Right lobe of liver (tissue), 4 donors: ENCODE results near the gene BCAR3.

Source experiments
- POLR2A ChIP-seq: fragments of 450-650 bp; IDR thresholded peaks from one replicate; pipeline ENCODE4 v1.6.1; 2017; ENCODE audit warnings: antibody characterized with exemption, mild to moderate bottlenecking
- TF ChIP-seq, protein P1 (sequence below), 4 donors: fragments of 200-600 bp in 3 of 4; fragments of 450-650 bp in 1 of 4; IDR thresholded peaks; one replicate each; pipeline versions ENCODE4 v1.5.1 to v1.8.0; 2016 to 2022; ENCODE audit warnings: antibody characterized with exemption in 4 of 4, mild to moderate bottlenecking in 2 of 4
- donor health status: DM: no; HTN: no; CAD: no.
- donor health status: DM: no; HTN: no; CAD: no.
- donor health status: DM: no; HTN: yes; CAD: no.

DNA sequence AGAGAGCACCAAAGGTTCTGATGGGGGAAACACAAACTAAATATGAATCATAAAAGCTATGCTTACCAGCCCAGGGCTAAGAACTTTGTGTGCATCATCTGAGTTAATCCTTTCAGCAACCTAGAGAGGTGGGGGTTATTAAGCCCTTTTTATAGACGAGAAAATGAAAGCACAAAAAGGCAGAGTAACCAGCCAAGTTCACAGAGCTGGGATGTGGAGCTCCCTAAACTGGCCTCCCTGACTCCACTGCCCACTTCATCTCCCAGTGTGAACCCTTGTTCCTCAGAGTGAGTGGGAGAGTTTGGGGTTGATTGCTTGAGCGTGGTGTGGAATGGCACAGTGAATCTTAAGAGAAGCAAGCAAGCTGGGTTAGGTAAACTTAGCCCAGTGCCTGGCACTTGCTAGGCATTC, 10.8 kb upstream of the BCAR3 start:
- TF ChIP-seq, protein P1, sequence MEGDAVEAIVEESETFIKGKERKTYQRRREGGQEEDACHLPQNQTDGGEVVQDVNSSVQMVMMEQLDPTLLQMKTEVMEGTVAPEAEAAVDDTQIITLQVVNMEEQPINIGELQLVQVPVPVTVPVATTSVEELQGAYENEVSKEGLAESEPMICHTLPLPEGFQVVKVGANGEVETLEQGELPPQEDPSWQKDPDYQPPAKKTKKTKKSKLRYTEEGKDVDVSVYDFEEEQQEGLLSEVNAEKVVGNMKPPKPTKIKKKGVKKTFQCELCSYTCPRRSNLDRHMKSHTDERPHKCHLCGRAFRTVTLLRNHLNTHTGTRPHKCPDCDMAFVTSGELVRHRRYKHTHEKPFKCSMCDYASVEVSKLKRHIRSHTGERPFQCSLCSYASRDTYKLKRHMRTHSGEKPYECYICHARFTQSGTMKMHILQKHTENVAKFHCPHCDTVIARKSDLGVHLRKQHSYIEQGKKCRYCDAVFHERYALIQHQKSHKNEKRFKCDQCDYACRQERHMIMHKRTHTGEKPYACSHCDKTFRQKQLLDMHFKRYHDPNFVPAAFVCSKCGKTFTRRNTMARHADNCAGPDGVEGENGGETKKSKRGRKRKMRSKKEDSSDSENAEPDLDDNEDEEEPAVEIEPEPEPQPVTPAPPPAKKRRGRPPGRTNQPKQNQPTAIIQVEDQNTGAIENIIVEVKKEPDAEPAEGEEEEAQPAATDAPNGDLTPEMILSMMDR (IDR thresholded peaks at IDR 0.05): no peak
- no peak for TF ChIP-seq POLR2A
